Naive B cell (primary cell): ENCODE measurements around the gene MYCT1. TPM values are rescaled to one million over a fixed set of nuclear protein-coding genes. Genes with fewer than 3 reads are reported as not detected.
"Not testable (repeated sequence)": the region's sequence is repeated elsewhere in the genome, so short reads cannot be mapped to it uniquely, and the experiment has no call there.

Experiments used
- ATAC-seq, 2 donors: fragments of 150-1000 bp; cut with Tn5 transposase; 2 replicates each; pipeline ENCODE4 v1.10.0; 2021; ENCODE audit warnings: low read depth in 2 of 2, mild to moderate bottlenecking in 2 of 2, moderate library complexity in 2 of 2
- DNase-seq: peaks from one replicate; pipeline ENCODE4 v3.0.0; 2022
- H3K27ac Mint-ChIP-seq, 6 donors: one replicate each; pipeline ENCODE4 v1.8.0; 2020 to 2022; ENCODE audit warnings: mild to moderate bottlenecking in 6 of 6, mixed read lengths in 6 of 6, moderate library complexity in 5 of 6, inconsistent platforms in 2 of 6
- H3K27me3 Mint-ChIP-seq, 3 donors: one replicate each; pipeline ENCODE4 v1.8.0; 2021 to 2022; ENCODE audit warnings: mixed read lengths in 3 of 3, mild to moderate bottlenecking in 1 of 3
- H3K36me3 Mint-ChIP-seq, 2 donors: one replicate each; pipeline ENCODE4 v1.8.0; 2020 to 2022; ENCODE audit warnings: mixed read lengths in 2 of 2, inconsistent platforms in 1 of 2, mild to moderate bottlenecking in 1 of 2
- H3K4me1 Mint-ChIP-seq, 3 donors: one replicate each; pipeline ENCODE4 v1.8.0; 2020 to 2022; ENCODE audit warnings: mixed read lengths in 3 of 3, inconsistent platforms in 1 of 3, mild to moderate bottlenecking in 1 of 3, moderate library complexity in 1 of 3
- H3K4me3 Mint-ChIP-seq, 8 donors: one replicate each; pipeline ENCODE4 v1.8.0; 2020 to 2022; ENCODE audit warnings: mild to moderate bottlenecking in 8 of 8, mixed read lengths in 8 of 8, moderate library complexity in 8 of 8, inconsistent platforms in 2 of 8
- H3K9me3 Mint-ChIP-seq, 7 donors: one replicate each; pipeline ENCODE4 v1.8.0; 2020 to 2022; ENCODE audit warnings: mixed read lengths in 7 of 7, mild to moderate bottlenecking in 5 of 7, inconsistent platforms in 2 of 7, moderate library complexity in 1 of 7
- polyA plus RNA-seq, 6 donors: library from polyadenylated mRNA; unstranded; fragments of 300-500 nt; fragmentation: Illumina TruSeq; gene quantifications; one replicate each; pipeline ENCODE4 v1.2.3, GENCODE V29; 2021; ENCODE audit warnings: low read depth in 6 of 6

Gene MYCT1
- polyA plus RNA-seq, 6 donors from 2014 or later: 0.31 TPM; not detected in 5

- H3K9me3 Mint-ChIP-seq: no peaks in the 10 kb centered on the region
- no peaks in the 10 kb centered on the region for H3K36me3 Mint-ChIP-seq
- no peak overlapping the region for H3K4me3 Mint-ChIP-seq
- H3K27ac Mint-ChIP-seq: no peak overlapping the region
- ATAC-seq (no peak), DNase-seq (no peak)
- peaks cover 18 to 29% (median 27%) of the 10 kb centered on the region in 3 donors for H3K27me3 Mint-ChIP-seq
- no peaks in the 10 kb centered on the region for H3K4me1 Mint-ChIP-seq
These were observed 995 bp downstream of the MYCT1 start for GRCh38 chr6:152698692-152699091.

GRCh38 chr6:152700427-152700826, 2.7 kb downstream of the MYCT1 start:
- H3K4me3 Mint-ChIP-seq: no peak overlapping the region
- no peak for DNase-seq
- H3K27ac Mint-ChIP-seq: no peak overlapping the region
- H3K9me3 Mint-ChIP-seq: no peaks in the 10 kb centered on the region
- H3K4me1 Mint-ChIP-seq: no peaks in the 10 kb centered on the region
- no peak for ATAC-seq
- peaks cover 14 to 29% (median 27%) of the 10 kb centered on the region in 3 donors for H3K27me3 Mint-ChIP-seq
- H3K36me3 Mint-ChIP-seq: no peaks in the 10 kb centered on the region

DNA sequence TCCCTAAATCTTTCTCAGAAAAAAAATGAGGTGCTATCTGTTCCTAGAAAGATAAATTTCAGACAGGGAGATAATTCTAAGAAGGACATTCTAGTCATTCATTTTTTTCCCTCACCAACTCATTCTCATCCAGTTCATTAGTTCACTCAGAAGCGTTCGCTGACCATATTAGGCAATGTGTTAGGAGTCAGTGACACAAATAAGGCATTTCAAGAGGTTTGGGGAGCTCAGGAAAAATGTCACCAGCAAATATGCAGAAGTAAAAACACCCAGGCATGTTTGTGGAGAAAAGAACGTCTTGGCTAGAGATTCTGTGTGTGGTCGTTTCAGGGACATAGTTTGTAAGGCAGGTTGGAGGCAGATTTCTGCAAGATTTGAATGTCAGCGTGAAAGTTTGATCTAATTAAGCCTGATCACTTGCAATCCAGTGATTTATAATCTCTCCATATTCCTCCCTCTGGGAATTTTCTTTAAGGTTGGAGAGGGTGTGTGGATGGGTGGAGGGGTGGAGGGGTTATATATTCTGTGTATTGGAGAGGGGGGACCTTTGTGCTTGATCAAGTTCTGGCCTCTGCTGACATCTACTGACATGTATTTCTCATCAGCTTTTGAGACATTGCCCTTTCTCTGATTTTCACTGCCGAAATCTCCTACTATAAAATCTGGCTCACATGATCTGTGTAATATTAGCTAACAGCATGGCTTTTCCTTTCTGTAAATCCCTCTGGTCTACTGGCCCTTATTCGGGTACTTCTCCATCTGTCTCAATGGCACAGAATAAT, 3.6 kb downstream of the MYCT1 start:
- no peaks in the 10 kb centered on the region for H3K36me3 Mint-ChIP-seq
- peaks cover 0 to 3% (median 0%) of the 10 kb centered on the region in 7 donors for H3K9me3 Mint-ChIP-seq
- H3K27me3 Mint-ChIP-seq: peaks cover 11 to 29% (median 27%) of the 10 kb centered on the region in 3 donors
- no peak for ATAC-seq
- no peak overlapping the region for H3K27ac Mint-ChIP-seq
- no peak for DNase-seq
- H3K4me1 Mint-ChIP-seq: no peaks in the 10 kb centered on the region
- H3K4me3 Mint-ChIP-seq: no peak overlapping the region

DNA sequence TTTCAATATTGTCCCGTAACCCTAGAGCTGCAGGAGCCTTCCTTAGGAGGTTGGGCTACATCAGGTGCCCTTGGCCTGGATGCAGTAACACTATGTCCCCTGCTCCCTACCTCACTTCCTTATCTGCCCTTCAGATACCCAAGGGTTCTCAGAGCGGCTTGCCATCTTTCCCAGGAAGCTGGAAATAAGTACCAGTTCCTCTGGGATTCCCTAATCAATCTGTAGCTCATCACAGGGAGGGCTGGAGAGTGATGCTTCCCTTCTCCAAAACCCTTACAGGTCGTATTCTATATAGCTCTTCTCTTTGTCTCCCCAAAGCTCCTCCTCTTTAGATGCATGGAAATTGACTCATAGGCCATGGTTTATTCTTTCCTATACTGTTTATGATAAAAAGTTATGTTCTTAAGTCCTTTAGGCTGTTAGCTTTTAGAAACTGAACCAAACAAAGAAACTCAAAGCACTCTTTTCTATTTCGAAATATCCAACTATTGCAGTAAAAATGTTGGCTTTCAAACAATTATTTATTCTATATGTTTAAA, 4.2 kb downstream of the MYCT1 start:
- Mint-ChIP-seq H3K4me1 (no peaks in the 10 kb centered on the region), H3K4me3 (no peak overlapping the region), H3K9me3 (peaks cover 0 to 3% (median 0%) of the 10 kb centered on the region in 7 donors), H3K27me3 (peaks cover 11 to 29% (median 27%) of the 10 kb centered on the region in 3 donors), H3K36me3 (no peaks in the 10 kb centered on the region), H3K27ac (no peak overlapping the region)
- no peak for ATAC-seq
- no peak for DNase-seq

GRCh38 chr6:152703750-152704149, 6.1 kb downstream of the MYCT1 start:
- not testable (repeated sequence) for DNase-seq, ATAC-seq, H3K4me1 Mint-ChIP-seq, H3K27ac Mint-ChIP-seq, H3K4me3 Mint-ChIP-seq, H3K36me3 Mint-ChIP-seq
- H3K27me3 Mint-ChIP-seq: peaks cover 11 to 21% (median 18%) of the 10 kb centered on the region in 3 donors
- peaks cover 0 to 14% (median 5%) of the 10 kb centered on the region in 7 donors for H3K9me3 Mint-ChIP-seq

- no peak for DNase-seq
- Mint-ChIP-seq H3K4me1 (no peaks in the 10 kb centered on the region), H3K27ac (no peak overlapping the region), H3K36me3 (peaks cover 0 to 4% of the 10 kb centered on the region in 2 donors), H3K27me3 (peaks cover 11 to 18% (median 18%) of the 10 kb centered on the region in 3 donors), H3K9me3 (peaks cover 0 to 14% (median 5%) of the 10 kb centered on the region in 7 donors), H3K4me3 (no peak overlapping the region)
- ATAC-seq: no peak
These were observed 7.6 kb downstream of the MYCT1 start for GRCh38 chr6:152705327-152705726.

DNA sequence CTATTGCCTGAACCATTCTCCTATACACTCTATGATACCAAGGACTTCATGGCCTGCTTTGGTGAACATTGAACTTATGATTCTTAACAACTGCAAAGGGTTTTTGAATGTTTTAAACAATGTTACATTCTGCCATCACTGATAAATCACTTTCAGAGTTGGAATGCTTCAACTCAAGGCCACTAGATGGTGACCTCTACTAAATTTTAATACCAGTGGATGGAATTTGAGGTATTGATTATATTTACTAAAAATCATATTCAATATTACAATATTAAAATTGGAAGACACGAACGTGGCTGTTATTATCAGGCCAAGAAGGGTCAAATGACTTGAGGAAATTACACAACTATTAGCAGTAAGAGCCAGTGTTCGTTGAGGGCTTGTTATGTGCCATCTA, 18.6 kb downstream of the MYCT1 start:
- Mint-ChIP-seq H3K4me1 (no peaks in the 10 kb centered on the region), H3K4me3 (no peak overlapping the region), H3K9me3 (peaks cover 0 to 17% (median 11%) of the 10 kb centered on the region in 7 donors), H3K27me3 (no peaks in the 10 kb centered on the region), H3K27ac (no peak overlapping the region), H3K36me3 (no peaks in the 10 kb centered on the region)
- no peak for DNase-seq
- no peak for ATAC-seq

GRCh38 chr6:152720974-152721373, 23.3 kb downstream of the MYCT1 start:
- H3K4me1 Mint-ChIP-seq: no peaks in the 10 kb centered on the region

DNA sequence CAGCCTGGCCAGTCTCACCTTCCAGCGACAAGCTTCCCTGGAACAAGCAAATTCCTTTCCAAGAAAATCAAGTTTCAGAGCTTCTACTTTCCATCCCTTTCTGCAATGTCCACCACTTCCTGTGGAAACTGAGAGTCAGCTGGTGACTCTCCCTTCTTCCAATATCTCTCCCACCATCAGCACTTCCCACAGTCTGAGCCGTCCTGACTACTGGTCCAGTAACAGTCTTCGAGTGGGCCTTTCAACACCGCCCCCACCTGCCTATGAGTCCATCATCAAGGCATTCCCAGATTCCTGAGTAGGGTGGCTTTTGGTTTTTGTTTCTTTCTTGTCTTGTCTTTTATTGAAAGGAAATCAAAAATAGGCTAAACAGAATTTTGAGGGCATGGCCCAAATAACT, 24.3 kb downstream of the MYCT1 start:
- peaks cover 0 to 1% (median 0%) of the 10 kb centered on the region in 7 donors for H3K9me3 Mint-ChIP-seq
- peak overlapping the region in 1 of 6 donors; percentile 65 for H3K27ac Mint-ChIP-seq
- no peaks in the 10 kb centered on the region for H3K36me3 Mint-ChIP-seq
- H3K27me3 Mint-ChIP-seq: no peaks in the 10 kb centered on the region
- H3K4me1 Mint-ChIP-seq: no peaks in the 10 kb centered on the region
- DNase-seq (no peak), ATAC-seq (no peak)
- H3K4me3 Mint-ChIP-seq: no peak overlapping the region

More at GRCh38 chr6:152720974-152721373, 23.3 kb downstream of the MYCT1 start:
- ATAC-seq (no peak), DNase-seq (no peak)
- no peak overlapping the region for H3K4me3 Mint-ChIP-seq
- no peaks in the 10 kb centered on the region for H3K36me3 Mint-ChIP-seq
- H3K27ac Mint-ChIP-seq: no peak overlapping the region
- no peaks in the 10 kb centered on the region for H3K27me3 Mint-ChIP-seq
- H3K9me3 Mint-ChIP-seq: peaks cover 0 to 1% (median 0%) of the 10 kb centered on the region in 7 donors

GRCh38 chr6:152723398-152723797, 25.7 kb downstream of the MYCT1 start:
- Mint-ChIP-seq H3K27me3 (no peaks in the 10 kb centered on the region), H3K36me3 (no peaks in the 10 kb centered on the region), H3K4me1 (no peaks in the 10 kb centered on the region), H3K4me3 (no peak overlapping the region), H3K9me3 (peaks cover 0 to 1% (median 0%) of the 10 kb centered on the region in 7 donors), H3K27ac (no peak overlapping the region)
- ATAC-seq (no peak), DNase-seq (no peak)

- no peak for ATAC-seq
- no peaks in the 10 kb centered on the region for H3K4me1 Mint-ChIP-seq
- H3K27ac Mint-ChIP-seq: no peak overlapping the region
- H3K36me3 Mint-ChIP-seq: no peaks in the 10 kb centered on the region
- no peak overlapping the region for H3K4me3 Mint-ChIP-seq
- no peaks in the 10 kb centered on the region for H3K9me3 Mint-ChIP-seq
- no peak for DNase-seq
- no peaks in the 10 kb centered on the region for H3K27me3 Mint-ChIP-seq
These were observed 28.6 kb downstream of the MYCT1 start for GRCh38 chr6:152726313-152726712.

DNA sequence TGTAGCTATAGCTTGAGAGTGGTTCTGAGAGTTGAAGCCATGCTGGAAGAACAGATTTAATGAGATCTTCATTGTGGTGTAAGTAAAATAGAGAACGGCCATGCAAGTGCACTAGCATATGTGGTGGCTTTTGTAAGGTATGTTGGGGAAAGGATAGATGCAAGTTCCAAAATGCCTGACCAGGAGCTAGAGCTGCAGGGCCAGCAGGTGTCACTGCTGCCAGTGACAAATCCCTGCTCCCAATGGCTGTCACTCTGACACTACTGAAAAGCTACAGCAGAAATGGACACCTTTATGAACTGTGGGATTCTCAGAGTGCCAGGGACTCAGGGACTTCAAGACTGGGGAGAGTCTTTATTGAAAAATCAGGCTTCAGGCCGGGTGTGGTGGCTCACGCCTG, 29.8 kb downstream of the MYCT1 start:
- Mint-ChIP-seq H3K4me1 (no peaks in the 10 kb centered on the region), H3K9me3 (peaks cover 0 to 8% (median 0%) of the 10 kb centered on the region in 7 donors), H3K27me3 (no peaks in the 10 kb centered on the region), H3K27ac (no peak overlapping the region), H3K4me3 (no peak overlapping the region), H3K36me3 (no peaks in the 10 kb centered on the region)
- ATAC-seq: no peak
- DNase-seq: no peak

DNA sequence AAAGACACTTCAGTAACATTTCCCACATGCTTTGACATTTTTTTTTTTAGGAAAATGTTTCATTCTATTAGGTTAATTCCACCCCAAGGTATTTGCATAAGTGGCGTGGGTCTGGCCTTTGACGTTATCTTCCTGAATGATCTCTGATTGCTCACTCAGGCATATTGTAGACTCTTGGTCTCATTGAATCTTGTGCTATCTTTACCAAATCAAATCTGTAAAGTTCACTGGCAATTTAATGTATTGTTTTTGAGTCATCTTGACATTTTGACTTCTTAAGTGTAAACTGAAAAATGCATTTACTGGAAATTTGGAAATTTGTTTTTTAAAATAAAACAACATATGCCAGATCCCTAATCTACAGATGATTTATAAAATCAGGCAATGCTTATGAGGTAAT, 36.9 kb downstream of the MYCT1 start:
- no peak for ATAC-seq
- Mint-ChIP-seq H3K36me3 (no peaks in the 10 kb centered on the region), H3K4me3 (no peak overlapping the region), H3K27me3 (no peaks in the 10 kb centered on the region), H3K27ac (no peak overlapping the region), H3K9me3 (peaks cover 0 to 23% (median 0%) of the 10 kb centered on the region in 7 donors), H3K4me1 (no peaks in the 10 kb centered on the region)
- no peak for DNase-seq

DNA sequence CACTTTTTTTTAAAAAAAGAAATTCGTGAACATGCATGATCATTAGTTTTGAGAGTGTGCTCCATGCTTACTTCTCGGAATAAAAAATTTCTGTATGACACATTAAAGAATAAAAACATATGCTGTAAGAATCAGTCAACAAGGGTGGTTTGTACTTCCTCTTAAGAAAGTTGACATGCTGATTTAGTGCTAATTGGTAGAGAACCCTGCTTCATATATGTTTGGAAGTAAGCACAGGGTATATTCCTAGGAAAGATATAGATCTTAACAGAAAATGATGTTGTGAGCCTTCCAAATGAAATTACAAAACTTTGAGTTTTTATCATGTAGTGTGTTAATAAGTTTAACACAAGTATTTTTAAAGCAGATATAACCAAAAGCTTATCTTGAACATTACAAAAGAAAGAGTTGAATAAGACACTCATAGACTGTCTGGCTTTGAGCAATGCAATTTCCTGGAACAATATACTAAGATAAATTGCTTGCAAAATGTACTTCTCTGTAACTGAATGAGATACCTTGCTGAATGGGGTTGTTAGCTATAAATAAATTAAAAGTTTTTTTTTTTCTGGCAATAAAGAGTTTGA, 39.1 kb downstream of the MYCT1 start:
- Mint-ChIP-seq H3K27ac (no peak overlapping the region), H3K4me3 (no peak overlapping the region), H3K36me3 (no peaks in the 10 kb centered on the region), H3K4me1 (no peaks in the 10 kb centered on the region), H3K27me3 (peaks cover 0 to 3% (median 0%) of the 10 kb centered on the region in 3 donors), H3K9me3 (peaks cover 0 to 22% (median 0%) of the 10 kb centered on the region in 7 donors)
- ATAC-seq (no peak), DNase-seq (no peak)
